HG03354 (cell line): ENCODE data around the gene RAP1GAP.
"Not testable (repeated sequence)": the region's sequence is repeated elsewhere in the genome, so short reads cannot be mapped to it uniquely, and the experiment has no call there.

Experiments used
- ATAC-seq: cut with Tn5 transposase; IDR thresholded peaks from one replicate; pipeline ENCODE4 v1.9.1; 2021; ENCODE audit warnings: mild to moderate bottlenecking; ENCODE audit not compliant: unreplicated experiment, poor library complexity, severe bottlenecking

The RAP1GAP gene

DNA sequence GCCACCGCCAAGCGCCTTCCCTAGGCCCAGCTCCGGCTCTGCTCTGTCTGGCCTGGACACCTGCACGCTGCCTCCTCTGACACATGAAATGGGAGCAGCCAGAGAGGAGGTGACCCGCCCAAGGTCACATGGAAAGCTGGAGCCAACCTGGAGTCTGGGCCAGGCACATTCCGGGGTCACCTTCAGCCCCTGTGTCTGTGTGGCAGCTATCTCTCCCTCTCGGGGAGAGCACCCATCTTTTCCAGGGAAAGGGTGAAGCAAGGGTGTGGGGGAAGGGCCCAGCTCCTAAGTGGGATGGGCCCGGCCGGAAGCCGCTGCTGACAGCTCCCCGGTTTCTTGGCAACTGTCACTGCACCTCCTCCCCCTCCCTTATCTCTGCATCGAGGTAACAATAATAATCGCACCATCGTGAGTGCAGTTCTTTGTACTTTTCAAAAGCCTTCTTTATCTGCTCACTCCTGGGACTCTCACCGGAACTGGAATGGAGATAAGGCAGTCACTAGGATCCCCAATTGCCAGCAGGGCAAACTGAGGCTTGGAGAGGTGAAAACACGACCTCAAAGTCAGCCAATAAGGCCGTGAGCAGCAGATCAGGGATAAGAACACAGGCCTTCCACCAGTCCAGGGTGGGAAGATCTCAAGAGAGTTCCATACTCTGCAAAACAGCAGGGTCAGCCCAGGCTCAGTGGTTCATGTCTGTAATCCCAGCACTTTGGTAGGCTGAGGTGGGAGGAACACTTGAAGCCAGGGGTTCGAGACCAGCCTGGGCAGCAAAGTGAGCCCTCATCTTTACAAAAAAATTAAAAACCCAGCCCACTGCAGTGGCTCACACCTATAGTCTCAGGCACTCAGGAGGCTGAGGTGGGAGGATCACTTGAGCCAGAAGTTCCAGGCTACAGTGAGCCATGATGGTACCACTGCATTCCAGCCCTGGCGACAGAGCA, 36.9 kb downstream of the RAP1GAP start:
- ATAC-seq, result no peak

- not testable (repeated sequence) for ATAC-seq
These were observed 37.6 kb downstream of the RAP1GAP start for GRCh38 chr1:21631590-21631943.

DNA sequence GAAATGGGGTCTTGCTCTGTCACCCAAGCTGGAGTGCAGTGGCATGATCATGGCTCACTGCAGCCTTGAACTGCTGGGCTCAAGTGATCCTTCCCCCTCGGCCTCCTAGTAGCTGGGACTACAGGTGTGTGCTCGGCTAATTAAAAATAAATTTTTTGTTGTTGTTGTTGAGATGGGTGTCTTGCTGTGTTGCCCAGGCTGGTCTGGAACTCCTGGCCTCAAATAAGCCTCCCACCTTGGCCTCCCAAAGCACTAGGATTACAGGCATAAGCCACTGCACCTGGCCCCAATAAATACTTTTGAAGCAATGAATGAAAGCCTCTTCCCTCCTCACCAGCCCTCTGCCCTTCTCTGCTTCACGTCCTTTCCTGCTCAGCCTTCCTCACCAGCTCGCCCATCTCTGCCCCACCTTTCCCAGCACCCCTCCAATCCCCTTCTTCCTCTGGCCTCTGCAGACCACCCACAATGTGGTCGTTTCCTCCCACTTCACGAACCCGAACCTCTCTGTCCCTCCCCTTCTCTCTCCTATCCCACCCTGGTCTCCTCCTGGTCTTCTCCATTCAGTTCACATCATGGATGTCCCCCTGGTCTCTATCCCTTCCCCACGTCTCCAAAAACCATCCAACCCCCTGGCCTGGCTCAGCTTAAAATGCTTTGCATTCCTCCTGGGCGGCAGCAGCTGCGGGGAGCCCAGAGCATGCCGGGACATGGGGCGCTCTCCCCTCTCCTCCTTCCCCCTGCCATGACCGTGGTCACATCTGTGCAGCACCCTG, 38.4 kb downstream of the RAP1GAP start:
- no peak for ATAC-seq

- ATAC-seq, result no peak
These were observed 39.2 kb downstream of the RAP1GAP start for GRCh38 chr1:21629971-21630370.

- no peak for ATAC-seq
These were observed 40.3 kb downstream of the RAP1GAP start for GRCh38 chr1:21628798-21629393.

GRCh38 chr1:21626921-21627339, 42.2 kb downstream of the RAP1GAP start:
- ATAC-seq, result no peak

- ATAC-seq, result no peak
These were observed 43.6 kb downstream of the RAP1GAP start for GRCh38 chr1:21625390-21626190.

DNA sequence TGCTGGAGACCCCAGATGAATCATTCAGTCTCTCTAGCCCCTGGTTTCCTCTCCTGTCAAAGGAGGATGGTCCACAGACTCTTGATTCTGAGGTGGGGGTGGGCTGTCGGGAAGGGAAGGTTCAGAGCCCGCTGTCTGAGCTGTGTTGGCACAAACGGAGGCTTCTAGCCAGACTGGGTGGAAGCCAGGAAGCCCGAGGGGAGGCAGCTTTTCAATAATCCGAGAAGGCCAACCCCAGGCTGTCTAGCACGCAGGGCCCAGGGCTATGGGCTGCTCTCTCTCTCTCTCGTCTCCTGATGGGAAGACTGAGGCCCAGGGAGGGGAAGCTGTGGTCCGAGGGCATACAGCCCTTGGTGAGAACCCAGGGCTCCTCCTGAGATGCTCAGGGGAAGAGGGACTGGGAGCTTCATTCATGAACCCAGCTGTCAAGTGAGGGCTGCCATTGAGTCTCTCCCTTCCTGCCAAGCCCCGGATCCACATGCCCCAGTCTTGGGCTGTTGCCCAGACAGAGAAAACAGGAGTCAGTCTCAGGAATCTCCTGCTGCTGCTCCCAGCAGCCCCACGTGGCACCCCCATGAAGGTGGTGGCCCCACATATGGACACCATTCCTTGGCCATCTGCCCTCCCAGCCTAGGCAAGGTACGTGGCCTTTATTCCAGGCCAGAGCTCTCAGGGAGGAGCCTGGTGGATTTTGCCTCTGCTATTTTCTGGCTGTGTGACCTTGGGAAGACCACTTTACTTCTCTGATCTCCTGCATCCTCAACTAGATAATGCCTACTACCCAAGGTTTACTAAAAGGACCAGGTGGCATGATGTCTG, 44.4 kb downstream of the RAP1GAP start:
- no peak for ATAC-seq

- no peak for ATAC-seq
These were observed 45.7 kb downstream of the RAP1GAP start for GRCh38 chr1:21623410-21623961.

GRCh38 chr1:21622466-21623315, 46.5 kb downstream of the RAP1GAP start:
- ATAC-seq, result no peak

- ATAC-seq, result no peak
These were observed 47.3 kb downstream of the RAP1GAP start for GRCh38 chr1:21621761-21622436.

DNA sequence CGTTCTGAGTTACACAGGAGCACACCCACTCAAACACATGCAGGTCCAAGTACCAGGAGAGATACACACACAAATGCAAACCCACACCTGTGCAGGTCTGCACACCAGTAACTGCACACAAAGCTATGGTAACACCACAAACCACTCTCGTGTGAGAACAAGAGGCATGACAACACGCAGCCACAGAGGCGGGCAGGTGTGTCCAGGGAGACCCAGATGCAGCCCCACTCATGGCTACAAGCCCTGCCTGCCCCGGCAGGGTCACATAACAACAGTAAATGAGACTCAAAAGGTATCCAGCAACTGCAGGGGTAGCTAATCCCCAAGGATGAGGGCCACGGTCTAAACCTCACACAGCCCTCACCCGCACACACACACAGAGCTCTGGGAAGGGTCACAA, 48.1 kb downstream of the RAP1GAP start:
- no peak for ATAC-seq

GRCh38 chr1:21620496-21620895, 48.7 kb downstream of the RAP1GAP start:
- no peak for ATAC-seq

DNA sequence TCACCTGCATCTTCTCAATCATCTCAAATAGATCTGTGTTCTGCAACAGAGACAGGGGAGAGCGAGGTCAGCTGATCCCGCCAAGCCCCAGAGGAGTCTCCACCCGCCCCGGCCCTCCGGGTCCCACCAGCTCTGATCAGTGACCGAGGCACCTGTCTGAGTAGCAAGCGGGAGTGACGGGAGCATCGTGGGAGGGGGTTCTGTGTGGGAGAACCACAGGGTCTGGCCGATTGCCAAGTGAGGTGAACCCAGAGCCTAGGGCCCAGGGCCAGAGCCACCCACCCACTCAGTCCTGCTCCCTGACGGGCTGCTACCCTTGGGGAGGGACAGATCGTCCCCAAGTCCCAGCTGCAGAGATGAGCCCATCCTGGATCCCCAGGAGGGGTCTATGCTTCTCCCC, 49.1 kb downstream of the RAP1GAP start:
- ATAC-seq, result no peak

GRCh38 chr1:21619375-21619947, 49.7 kb downstream of the RAP1GAP start:
- no peak for ATAC-seq

GRCh38 chr1:21618561-21619374, 50.4 kb downstream of the RAP1GAP start:
- no peak for ATAC-seq
